HG03378 (cell line): ENCODE data around the gene PDE4DIP.
"Not testable (repeated sequence)": the region's sequence is repeated elsewhere in the genome, so short reads cannot be mapped to it uniquely, and the experiment has no call there.

Experiments
- ATAC-seq: cut with Tn5 transposase; IDR thresholded peaks from one replicate; pipeline ENCODE4 v1.9.1; 2021; ENCODE audit warnings: mild to moderate bottlenecking, moderate library complexity; ENCODE audit not compliant: unreplicated experiment

PDE4DIP gene

GRCh38 chr1:148844220-148844619, at the start of gene PDE4DIP:
Gene PDE4DIP (plus strand): TSS chr1:148844428. CDS start chr1:148844775, 347 bp downstream.
- not testable (repeated sequence) for ATAC-seq

- not testable (repeated sequence) for ATAC-seq
These were observed 35.8 kb upstream of the PDE4DIP start for GRCh38 chr1:148808268-148808928.

GRCh38 chr1:148808929-148809283, 35.3 kb upstream of the PDE4DIP start:
- ATAC-seq: not testable (repeated sequence)

GRCh38 chr1:148822180-148822579, 22.0 kb upstream of the PDE4DIP start:
- ATAC-seq: not testable (repeated sequence)

- not testable (repeated sequence) for ATAC-seq
These were observed 20.4 kb upstream of the PDE4DIP start for GRCh38 chr1:148823822-148824221.

- not testable (repeated sequence) for ATAC-seq
These were observed 19.2 kb upstream of the PDE4DIP start for GRCh38 chr1:148825029-148825428.

- not testable (repeated sequence) for ATAC-seq
These were observed 15.7 kb upstream of the PDE4DIP start for GRCh38 chr1:148828531-148828930.

GRCh38 chr1:148828962-148829361, 15.3 kb upstream of the PDE4DIP start:
- not testable (repeated sequence) for ATAC-seq

- ATAC-seq: not testable (repeated sequence)
These were observed 14.9 kb upstream of the PDE4DIP start for GRCh38 chr1:148829365-148829764.

- ATAC-seq: not testable (repeated sequence)
These were observed 3.0 kb upstream of the PDE4DIP start for GRCh38 chr1:148841262-148841661.

GRCh38 chr1:148844651-148845050, 423 bp downstream of the PDE4DIP start:
- ATAC-seq: not testable (repeated sequence)

GRCh38 chr1:148845068-148845467, 840 bp downstream of the PDE4DIP start:
- ATAC-seq: not testable (repeated sequence)

GRCh38 chr1:148850347-148850746, 6.1 kb downstream of the PDE4DIP start:
- ATAC-seq: not testable (repeated sequence)

- not testable (repeated sequence) for ATAC-seq
These were observed 6.6 kb downstream of the PDE4DIP start for GRCh38 chr1:148850840-148851239.

- ATAC-seq: not testable (repeated sequence)
These were observed 7.5 kb downstream of the PDE4DIP start for GRCh38 chr1:148851684-148852083.

- not testable (repeated sequence) for ATAC-seq
These were observed 9.1 kb downstream of the PDE4DIP start for GRCh38 chr1:148853363-148853762.

GRCh38 chr1:148854063-148854462, 9.8 kb downstream of the PDE4DIP start:
- ATAC-seq: not testable (repeated sequence)

GRCh38 chr1:148855367-148855766, 11.1 kb downstream of the PDE4DIP start:
- not testable (repeated sequence) for ATAC-seq

- ATAC-seq: not testable (repeated sequence)
These were observed 15.8 kb downstream of the PDE4DIP start for GRCh38 chr1:148860049-148860448.

- ATAC-seq: not testable (repeated sequence)
These were observed 16.5 kb downstream of the PDE4DIP start for GRCh38 chr1:148860579-148861259.

- ATAC-seq: not testable (repeated sequence)
These were observed 18.4 kb downstream of the PDE4DIP start for GRCh38 chr1:148862590-148862989.
